HepG2 (cell line): ENCODE data around the gene THSD8. TPM values are rescaled to one million over a fixed set of nuclear protein-coding genes. Genes with fewer than 3 reads are reported as not detected.

Experiments
- HNF1A ChIP-seq, 2 experiments: sonication (generic) in 1 of 2; formaldehyde crosslinking in 1 of 2; IDR thresholded peaks; 2 replicates each; pipeline versions ENCODE4 v1.4.0 to v1.6.1; 2016 to 2020; ENCODE audit warnings: borderline replicate concordance in 1 of 2, low read depth in 1 of 2, mild to moderate bottlenecking in 1 of 2, missing genetic modification reagents in 1 of 2
- HNRNPUL1 ChIP-seq: fragments of 200-400 bp; formaldehyde crosslinking; IDR thresholded peaks from 2 replicates; pipeline ENCODE4 v1.6.1; 2017; ENCODE audit warnings: low read depth, mild to moderate bottlenecking, low read length, moderate library complexity
- HOXA5 ChIP-seq: sonication (generic); formaldehyde crosslinking; IDR thresholded peaks from 2 replicates; pipeline ENCODE4 v1.4.0; 2020; ENCODE audit warnings: missing genetic modification reagents
- HOXD1 ChIP-seq: sonication (generic); formaldehyde crosslinking; IDR thresholded peaks from 2 replicates; pipeline ENCODE4 v1.5.0; 2020; ENCODE audit warnings: missing genetic modification reagents
- NFATC3 ChIP-seq: sonication (generic); formaldehyde crosslinking; IDR thresholded peaks from 2 replicates; pipeline ENCODE4 v1.5.1; 2020; ENCODE audit warnings: mild to moderate bottlenecking, missing genetic modification reagents
- NR2F6 ChIP-seq, 2 experiments: IDR thresholded peaks; 2 replicates each; pipeline ENCODE4 v1.6.1; 2016; ENCODE audit warnings: antibody characterized with exemption in 1 of 2, mild to moderate bottlenecking in 1 of 2
- SMYD3 ChIP-seq: sonication (generic); formaldehyde crosslinking; IDR thresholded peaks from 2 replicates; pipeline ENCODE4 v1.8.1; 2023; ENCODE audit warnings: mild to moderate bottlenecking, missing genetic modification reagents
- ZEB1 ChIP-seq: IDR thresholded peaks from 2 replicates; pipeline ENCODE4 v1.6.1; 2012; ENCODE audit warnings: mild to moderate bottlenecking, low read depth, inconsistent platforms; ENCODE audit not compliant: insufficient replicate concordance
- ZKSCAN1 ChIP-seq: fragments of 150-350 bp; IDR thresholded peaks from 2 replicates; pipeline ENCODE4 v1.6.1; 2014; ENCODE audit warnings: low read length
- ZNF367 ChIP-seq: sonication (generic); formaldehyde crosslinking; IDR thresholded peaks from 2 replicates; pipeline ENCODE4 v1.4.0; 2020; ENCODE audit warnings: missing genetic modification reagents, borderline replicate concordance
- ZNF446 ChIP-seq: sonication (generic); formaldehyde crosslinking; IDR thresholded peaks from 2 replicates; pipeline ENCODE4 v1.5.0; 2020; ENCODE audit warnings: mild to moderate bottlenecking, missing genetic modification reagents
- ZNF768 ChIP-seq: sonication (generic); formaldehyde crosslinking; IDR thresholded peaks from 2 replicates; pipeline ENCODE4 v1.4.0; 2020; ENCODE audit warnings: missing genetic modification reagents
- polyA plus RNA-seq, 8 experiments: library from polyadenylated mRNA; depleted of rRNA in 3 of 8; stranded (reverse) in 7 of 8; unstranded in 1 of 8; fragments of >200 nt; fragmentation: Illumina TruSeq in 4 of 8; extraction: Trizol in 4 of 8; gene quantifications; 2 replicates each; pipeline versions ENCODE4 v1.2.1 to v1.2.3, GENCODE V29; 2011 to 2016; ENCODE audit warnings: low read depth in 4 of 8, missing spikeins in 1 of 8, mixed read lengths in 1 of 8; ENCODE audit not compliant: insufficient read depth in 1 of 8
- total RNA-seq, 5 experiments: library from RNA; depleted of rRNA; stranded (reverse); fragments of >200 nt; fragmentation: Illumina TruSeq; extraction: Trizol; gene quantifications; 2 replicates each; pipeline ENCODE4 v1.2.3, GENCODE V29; 2016; ENCODE audit warnings: low read depth in 1 of 5
- TF ChIP-seq, protein P1 (sequence below): sonication (generic); formaldehyde crosslinking; IDR thresholded peaks from 2 replicates; pipeline ENCODE4 v1.5.0; 2020; ENCODE audit warnings: mild to moderate bottlenecking, missing genetic modification reagents, moderate library complexity
- TF ChIP-seq, protein P2 (sequence below): IDR thresholded peaks from 2 replicates; pipeline ENCODE4 v1.6.1; 2016; ENCODE audit warnings: missing genetic modification reagents, missing compliant biosample characterization
- TF ChIP-seq, protein P3 (sequence below): sonication (generic); formaldehyde crosslinking; IDR thresholded peaks from 2 replicates; pipeline ENCODE4 v1.4.0; 2020; ENCODE audit warnings: mild to moderate bottlenecking, missing genetic modification reagents

Gene THSD8
- total and polyA plus RNA-seq, 2 of the 13 experiments (the other 11 are each of a cell fraction or from before 2014, with no cell fraction given), result 4.8 to 14.9 TPM

DNA sequence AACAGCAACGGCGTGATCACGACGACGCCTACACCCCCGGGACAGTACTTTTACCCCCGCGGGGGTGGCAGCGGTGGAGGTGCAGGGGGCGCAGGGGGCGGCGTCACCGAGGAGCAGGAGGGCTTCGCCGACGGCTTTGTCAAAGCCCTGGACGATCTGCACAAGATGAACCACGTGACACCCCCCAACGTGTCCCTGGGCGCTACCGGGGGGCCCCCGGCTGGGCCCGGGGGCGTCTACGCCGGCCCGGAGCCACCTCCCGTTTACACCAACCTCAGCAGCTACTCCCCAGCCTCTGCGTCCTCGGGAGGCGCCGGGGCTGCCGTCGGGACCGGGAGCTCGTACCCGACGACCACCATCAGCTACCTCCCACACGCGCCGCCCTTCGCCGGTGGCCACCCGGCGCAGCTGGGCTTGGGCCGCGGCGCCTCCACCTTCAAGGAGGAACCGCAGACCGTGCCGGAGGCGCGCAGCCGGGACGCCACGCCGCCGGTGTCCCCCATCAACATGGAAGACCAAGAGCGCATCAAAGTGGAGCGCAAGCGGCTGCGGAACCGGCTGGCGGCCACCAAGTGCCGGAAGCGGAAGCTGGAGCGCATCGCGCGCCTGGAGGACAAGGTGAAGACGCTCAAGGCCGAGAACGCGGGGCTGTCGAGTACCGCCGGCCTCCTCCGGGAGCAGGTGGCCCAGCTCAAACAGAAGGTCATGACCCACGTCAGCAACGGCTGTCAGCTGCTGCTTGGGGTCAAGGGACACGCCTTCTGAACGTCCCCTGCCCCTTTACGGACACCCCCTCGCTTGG lies 9.6 kb upstream of the THSD8 start (continued):
- TF ChIP-seq HNF1A (IDR thresholded peaks at IDR 0.05; ENCODE audit: low read depth), result no peak
- TF ChIP-seq HNF1A (CRISPR knock-in tag; IDR thresholded peaks at IDR 0.05; ENCODE audit: borderline replicate concordance), result peak; percentile 60; the same call in 1 of the 2 replicates
- TF ChIP-seq HOXA5, result 0 out of 2 replicates have a peak, but pooled peaks have one; percentile 6
- TF ChIP-seq HOXD1 (CRISPR knock-in tag), result no peak
- TF ChIP-seq, protein P1, sequence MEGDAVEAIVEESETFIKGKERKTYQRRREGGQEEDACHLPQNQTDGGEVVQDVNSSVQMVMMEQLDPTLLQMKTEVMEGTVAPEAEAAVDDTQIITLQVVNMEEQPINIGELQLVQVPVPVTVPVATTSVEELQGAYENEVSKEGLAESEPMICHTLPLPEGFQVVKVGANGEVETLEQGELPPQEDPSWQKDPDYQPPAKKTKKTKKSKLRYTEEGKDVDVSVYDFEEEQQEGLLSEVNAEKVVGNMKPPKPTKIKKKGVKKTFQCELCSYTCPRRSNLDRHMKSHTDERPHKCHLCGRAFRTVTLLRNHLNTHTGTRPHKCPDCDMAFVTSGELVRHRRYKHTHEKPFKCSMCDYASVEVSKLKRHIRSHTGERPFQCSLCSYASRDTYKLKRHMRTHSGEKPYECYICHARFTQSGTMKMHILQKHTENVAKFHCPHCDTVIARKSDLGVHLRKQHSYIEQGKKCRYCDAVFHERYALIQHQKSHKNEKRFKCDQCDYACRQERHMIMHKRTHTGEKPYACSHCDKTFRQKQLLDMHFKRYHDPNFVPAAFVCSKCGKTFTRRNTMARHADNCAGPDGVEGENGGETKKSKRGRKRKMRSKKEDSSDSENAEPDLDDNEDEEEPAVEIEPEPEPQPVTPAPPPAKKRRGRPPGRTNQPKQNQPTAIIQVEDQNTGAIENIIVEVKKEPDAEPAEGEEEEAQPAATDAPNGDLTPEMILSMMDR (CRISPR knock-in tag), result no peak
- TF ChIP-seq ZNF446 (CRISPR knock-in tag), result peak; percentile 85
- no peak for TF ChIP-seq ZEB1
- TF ChIP-seq, protein P2, sequence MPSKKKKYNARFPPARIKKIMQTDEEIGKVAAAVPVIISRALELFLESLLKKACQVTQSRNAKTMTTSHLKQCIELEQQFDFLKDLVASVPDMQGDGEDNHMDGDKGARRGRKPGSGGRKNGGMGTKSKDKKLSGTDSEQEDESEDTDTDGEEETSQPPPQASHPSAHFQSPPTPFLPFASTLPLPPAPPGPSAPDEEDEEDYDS (CRISPR knock-in tag), result no peak
- 0 out of 2 replicates have a peak, but pooled peaks have one; percentile 21 for TF ChIP-seq ZNF768 (CRISPR knock-in tag)
- TF ChIP-seq ZKSCAN1, result no peak
- TF ChIP-seq HNRNPUL1, result no peak
- TF ChIP-seq NFATC3 (CRISPR knock-in tag), result no peak
- TF ChIP-seq, protein P3, sequence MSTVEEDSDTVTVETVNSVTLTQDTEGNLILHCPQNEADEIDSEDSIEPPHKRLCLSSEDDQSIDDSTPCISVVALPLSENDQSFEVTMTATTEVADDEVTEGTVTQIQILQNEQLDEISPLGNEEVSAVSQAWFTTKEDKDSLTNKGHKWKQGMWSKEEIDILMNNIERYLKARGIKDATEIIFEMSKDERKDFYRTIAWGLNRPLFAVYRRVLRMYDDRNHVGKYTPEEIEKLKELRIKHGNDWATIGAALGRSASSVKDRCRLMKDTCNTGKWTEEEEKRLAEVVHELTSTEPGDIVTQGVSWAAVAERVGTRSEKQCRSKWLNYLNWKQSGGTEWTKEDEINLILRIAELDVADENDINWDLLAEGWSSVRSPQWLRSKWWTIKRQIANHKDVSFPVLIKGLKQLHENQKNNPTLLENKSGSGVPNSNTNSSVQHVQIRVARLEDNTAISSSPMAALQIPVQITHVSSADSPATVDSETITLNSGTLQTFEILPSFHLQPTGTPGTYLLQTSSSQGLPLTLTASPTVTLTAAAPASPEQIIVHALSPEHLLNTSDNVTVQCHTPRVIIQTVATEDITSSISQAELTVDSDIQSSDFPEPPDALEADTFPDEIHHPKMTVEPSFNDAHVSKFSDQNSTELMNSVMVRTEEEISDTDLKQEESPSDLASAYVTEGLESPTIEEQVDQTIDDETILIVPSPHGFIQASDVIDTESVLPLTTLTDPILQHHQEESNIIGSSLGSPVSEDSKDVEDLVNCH (CRISPR knock-in tag), result no peak
- no peak; the same call in 1 of the 2 replicates for TF ChIP-seq SMYD3 (CRISPR knock-in tag)
- TF ChIP-seq ZNF367, result peak; percentile 60; the same call in 1 of the 2 replicates
- TF ChIP-seq NR2F6 (IDR thresholded peaks at IDR 0.05), result peak; percentile 78; the same call in 1 of the 2 replicates
- peak; percentile 92 for TF ChIP-seq NR2F6 (CRISPR knock-in tag; IDR thresholded peaks at IDR 0.05)
